Limb (tissue), 2 donors: Measurements from ENCODE around the gene PPM1H.

ENCODE experiments used
- DNase-seq, 2 donors: peaks; one replicate each; pipeline ENCODE4 v3.0.0-alpha.2; 2016; ENCODE audit errors: extremely low spot score in 2 of 2

The PPM1H gene

DNA sequence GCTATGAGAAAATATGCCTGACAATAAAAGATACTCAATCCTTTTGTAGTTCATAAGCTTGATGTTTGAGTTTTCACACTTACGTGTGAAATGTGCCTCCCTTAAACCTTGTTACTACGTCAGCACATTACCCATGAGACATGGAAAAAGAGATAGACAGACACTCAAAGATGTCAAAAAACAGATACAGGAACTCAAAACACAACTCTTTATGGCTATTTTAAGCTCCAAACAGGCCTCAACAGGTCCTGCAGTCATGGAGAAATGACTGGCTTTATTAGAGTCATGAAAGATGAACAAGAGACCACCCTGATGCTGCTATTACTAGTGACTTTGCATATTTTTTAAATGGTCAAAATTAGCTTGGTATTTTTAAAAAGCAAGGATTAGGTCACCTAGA, 283.8 kb downstream of the PPM1H start:
- DNase-seq: no peak

DNA sequence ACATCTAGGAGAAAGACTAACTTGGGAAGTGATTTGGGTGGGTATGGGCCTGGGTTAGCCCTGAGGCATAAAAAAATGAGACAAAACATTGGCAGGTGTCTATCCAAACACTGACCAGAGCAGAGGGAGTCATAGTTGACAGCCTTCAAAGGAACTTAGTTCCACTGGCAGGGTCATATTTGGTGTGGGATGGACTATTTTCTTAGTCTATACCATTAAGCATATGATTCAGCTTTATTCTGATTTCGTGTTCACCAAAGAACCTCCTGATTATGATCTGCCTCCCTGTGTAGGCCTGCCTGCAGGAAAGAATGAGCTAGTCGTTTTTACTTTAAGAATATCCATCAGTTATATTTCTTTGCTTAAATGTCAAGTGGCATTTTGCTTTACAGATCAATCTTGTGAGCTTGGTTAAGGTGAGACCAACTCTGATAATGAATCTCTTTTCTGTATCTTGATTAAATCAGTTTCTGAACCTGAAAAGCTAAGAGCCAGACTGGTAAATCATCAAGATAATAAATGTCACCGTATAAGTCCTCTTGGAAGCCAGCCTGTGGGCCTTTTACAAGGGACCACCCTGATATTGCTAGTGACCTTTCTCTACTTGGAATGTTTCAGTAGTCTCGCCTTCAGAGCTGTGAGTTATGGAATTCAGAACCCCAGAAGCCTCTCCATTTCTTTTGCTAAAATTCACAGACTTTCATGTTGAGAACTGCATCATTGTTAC, 285.4 kb downstream of the PPM1H start:
- DNase-seq: peak in 1 of 2 donors; percentile 7

DNA sequence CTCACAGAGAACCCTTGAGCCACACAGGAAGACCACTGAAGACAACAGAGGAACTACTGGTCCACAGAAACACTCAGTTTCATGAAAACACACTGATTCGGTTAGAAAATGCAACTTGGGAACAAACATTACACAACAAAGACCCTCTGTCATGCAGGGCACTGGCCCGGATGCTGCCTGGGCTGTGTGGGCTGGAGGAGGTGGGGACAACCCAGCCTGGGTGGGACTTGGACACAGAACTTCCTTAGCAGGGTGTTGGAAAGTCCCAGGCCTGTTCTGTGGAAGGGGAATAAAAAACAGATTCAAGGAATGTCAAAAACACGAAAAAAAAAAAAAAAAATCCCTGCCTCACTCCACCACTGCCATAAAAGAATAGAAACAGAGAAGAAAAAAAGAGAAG, 287.4 kb downstream of the PPM1H start:
- peak in 1 of 2 donors; percentile 23 for DNase-seq

DNA sequence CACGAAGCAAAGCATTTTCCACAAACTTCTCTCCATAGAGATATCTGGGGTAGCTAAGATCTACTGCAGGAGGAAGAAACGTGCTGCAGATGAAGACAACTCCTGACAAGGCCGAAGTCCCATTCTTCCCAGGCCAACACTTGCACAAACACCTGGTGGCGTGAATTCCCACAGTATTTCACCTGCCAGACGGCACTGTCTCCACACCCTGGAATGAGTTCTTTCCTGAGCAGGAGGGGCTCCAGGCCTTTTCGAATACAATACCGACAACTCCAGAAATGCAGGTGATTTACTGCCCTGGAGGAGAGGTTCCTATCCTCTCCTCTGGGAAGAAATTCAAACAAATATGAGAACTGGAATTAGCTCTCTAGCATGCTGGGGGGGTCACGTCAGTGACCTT, 288.4 kb downstream of the PPM1H start:
- peak in 1 of 2 donors; percentile 9 for DNase-seq

- DNase-seq: no peak
These were observed 291.5 kb downstream of the PPM1H start for GRCh38 chr12:62643486-62643885.

- DNase-seq: peak in 1 of 2 donors; percentile 5
These were observed 292.5 kb downstream of the PPM1H start for GRCh38 chr12:62642486-62642885.

DNA sequence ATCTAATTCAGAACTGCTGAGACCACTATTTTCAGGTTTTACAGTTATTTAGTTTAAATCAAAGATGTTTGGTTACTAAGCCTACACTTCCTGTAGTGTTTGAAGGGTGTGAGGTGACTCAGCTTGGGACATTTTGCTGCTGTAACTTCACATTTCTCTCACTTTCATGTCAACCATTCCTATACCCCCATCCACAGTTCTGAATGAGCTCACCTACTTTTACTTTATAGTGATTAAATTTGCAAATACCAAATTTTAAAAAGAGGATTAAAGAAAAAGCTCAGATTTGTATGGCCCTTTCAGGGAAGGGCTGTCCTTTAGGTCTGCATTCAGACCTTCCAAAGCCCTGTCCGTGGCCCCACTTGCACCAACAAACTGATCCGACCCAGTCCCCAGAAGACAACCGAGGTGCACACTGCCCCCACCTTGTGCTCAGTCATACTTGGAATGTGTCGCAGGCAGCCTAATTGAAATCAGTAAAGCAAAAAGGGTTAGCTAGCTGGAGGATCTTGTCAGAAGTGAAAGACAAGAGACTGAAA, 294.0 kb downstream of the PPM1H start:
- DNase-seq: peak in 1 of 2 donors; percentile 16

GRCh38 chr12:62637679-62638078, 297.3 kb downstream of the PPM1H start:
- DNase-seq: peak in 1 of 2 donors; percentile 15

DNA sequence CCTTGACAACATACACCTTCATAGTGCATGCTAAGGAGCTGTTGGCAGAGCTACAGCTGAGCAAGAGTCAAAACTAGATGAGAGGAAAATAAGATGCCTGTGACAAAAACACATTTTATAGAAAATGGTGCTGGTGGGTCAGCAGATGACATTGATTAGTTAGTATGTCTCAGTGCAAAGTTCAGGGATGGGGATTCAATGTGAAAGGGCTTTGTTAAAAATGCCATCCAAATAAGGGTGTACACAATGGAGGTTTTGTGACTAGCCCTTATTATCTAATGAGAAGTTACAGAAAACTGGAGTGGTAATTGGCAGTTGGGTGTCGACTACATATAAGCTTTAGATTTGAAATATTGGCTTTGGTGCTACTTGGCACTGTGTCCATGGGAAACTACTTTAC, 299.3 kb downstream of the PPM1H start:
- peak in 1 of 2 donors; percentile 3 for DNase-seq

DNA sequence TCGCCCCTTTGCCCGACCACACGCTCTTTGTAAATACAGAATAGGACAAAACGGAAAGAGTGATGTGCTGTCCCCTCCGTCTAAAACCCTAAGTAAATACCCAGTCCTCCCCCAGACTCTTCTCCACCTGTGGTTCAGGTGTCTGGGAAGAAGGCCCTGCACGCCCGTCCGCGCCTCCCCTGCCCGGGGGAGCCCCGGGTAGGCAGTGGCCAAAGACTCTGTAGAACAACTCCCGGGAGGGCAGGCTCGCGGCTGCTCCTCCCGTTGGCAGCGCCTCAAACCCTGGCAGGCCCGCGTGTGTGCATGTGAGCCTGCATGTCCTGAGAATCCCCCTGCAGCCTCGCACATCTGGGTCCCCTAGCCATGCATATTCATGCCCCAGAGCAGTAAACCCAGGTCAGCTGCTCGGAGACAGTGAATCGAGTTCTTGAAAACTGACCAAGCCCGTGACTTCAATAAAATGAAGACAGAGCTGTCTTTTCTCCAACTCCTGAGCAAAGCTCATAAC, 302.5 kb downstream of the PPM1H start:
- DNase-seq: peak; percentile 52 to 75

DNA sequence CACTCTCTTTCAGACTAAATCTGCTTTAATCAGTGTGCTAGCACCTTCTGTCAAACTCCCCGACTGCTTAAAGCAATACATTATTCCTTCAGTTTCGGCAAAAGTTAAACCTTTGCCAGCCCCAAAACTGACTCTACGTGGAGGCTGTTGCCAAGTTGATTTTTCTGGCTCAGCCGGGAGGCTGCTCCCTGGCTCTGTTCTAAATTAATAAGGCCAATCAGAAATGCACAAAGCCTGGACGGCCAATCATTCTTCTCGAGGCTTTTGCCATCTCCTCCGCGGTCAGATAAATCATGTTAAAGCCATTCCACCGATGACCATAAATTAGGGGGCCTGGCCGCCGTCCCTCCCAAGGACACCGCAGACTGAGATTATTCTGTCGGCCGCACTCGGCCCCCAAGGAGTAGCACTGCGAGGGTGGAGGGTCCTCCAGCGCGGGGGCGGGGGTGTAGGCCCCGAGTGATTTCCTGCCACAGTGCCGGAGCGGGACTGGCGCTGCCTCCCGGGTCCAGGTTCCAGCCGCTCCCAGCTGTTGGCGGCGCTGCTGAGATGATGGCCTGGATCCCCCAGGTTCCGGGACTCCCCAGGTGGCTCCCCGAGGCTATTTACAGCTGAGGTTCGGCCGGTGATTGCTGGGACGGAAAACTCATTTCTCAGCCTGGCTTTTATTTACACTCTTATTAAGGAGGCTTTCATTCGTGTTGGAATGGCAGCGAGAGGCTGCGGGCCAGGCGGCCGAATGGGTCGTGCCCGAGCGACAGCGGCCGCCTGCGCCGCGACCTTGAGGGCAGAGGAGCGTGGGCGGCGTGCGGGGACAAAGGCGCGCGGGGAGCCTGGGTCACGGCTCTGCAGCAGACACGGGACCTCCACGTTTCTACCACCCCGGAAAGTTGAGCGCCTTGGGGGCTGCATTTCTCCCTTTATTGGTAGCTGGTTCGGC, 303.2 kb downstream of the PPM1H start:
- DNase-seq: peak; percentile 79 to 81

GRCh38 chr12:62629971-62630739, 304.8 kb downstream of the PPM1H start:
- DNase-seq: peak in 1 of 2 donors; percentile 13

DNA sequence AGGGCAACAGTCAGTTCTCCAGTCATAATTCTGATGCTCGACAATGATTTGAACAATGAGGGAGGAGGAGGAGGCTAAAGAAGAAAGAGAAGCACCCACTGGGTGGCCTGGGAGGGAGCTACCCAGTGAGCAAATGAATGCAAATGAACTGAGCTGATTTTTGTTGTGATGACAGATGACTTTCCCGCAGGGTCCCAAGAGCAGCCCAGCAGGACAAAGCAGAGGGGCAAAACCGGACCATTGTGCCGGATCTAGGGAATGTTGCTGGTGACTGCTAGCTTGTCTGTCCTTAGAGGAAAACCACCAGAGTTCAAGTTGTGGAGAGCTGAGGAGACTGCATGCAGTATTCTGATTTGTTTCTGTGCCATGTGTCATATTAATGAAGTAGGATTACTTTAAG, 305.5 kb downstream of the PPM1H start:
- DNase-seq: peak in 1 of 2 donors; percentile 24

GRCh38 chr12:62627181-62627580, 307.8 kb downstream of the PPM1H start:
- DNase-seq: no peak

- no peak for DNase-seq
These were observed 309.7 kb downstream of the PPM1H start for GRCh38 chr12:62625228-62625627.

- DNase-seq: no peak
These were observed 312.8 kb downstream of the PPM1H start for GRCh38 chr12:62622177-62622576.

DNA sequence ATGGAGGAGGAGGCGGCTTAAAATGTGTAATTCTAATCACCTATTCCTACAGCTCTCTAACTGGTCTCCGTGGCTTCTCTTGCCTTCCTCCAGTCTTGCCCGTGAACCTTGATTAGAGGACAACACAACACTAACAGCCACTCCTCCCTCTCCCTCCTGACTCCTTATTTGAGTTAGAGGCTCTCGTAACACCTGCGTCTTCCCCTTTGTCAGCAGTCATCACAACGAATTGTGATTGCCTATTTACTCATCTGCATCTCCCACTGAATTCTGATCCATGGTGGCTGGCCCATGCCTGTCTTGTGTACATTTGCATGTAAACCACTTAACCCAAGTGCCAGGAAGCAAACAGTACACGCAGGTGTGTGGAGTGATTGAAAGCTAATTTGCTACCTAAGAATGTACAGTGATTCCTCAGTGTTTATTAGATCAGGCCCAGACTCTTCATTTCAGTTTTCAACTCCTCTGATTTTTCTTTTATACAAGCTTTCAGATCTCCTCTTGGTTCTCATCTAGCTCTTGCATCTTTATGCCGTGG, 313.8 kb downstream of the PPM1H start:
- no peak for DNase-seq

DNA sequence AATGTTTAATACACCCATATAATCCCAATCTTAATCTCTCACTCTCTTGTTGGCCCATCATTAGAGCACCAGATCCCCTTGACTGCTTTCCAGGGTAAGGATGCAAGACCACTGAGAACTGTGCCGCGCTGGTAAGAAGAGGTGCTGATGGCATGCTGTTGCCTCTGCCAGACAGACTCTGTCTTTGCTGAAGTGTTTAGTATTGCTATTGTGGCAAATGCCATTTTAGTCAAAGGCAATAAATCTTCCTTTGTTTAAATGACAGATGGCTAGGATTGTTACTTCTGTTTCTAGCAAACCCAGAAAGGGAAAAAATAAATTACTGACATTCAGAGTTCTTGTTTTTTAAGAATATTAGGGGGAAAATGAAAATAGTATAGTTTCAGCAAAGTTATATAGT, 316.0 kb downstream of the PPM1H start:
- DNase-seq: no peak

DNA sequence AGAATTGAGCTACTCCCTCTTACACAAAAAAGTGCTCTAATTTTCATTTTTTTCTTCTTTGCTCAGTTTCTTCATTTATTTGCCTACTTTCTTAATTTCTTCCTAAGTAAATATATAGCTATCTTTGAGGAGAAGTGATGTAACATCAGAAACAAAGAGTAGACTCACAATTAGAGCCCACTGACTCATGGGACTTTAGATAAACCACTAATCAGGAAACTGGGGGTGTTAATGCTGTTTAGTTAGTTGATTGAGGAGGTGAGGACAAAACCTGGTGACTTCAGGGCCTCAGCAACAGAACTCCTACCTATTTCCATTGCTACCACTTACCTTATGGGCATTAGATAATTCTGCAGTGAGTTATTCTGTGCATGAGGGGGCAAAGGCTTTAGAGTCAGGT, 316.6 kb downstream of the PPM1H start:
- no peak for DNase-seq

- no peak for DNase-seq
These were observed 321.9 kb downstream of the PPM1H start for GRCh38 chr12:62613081-62613480.

DNA sequence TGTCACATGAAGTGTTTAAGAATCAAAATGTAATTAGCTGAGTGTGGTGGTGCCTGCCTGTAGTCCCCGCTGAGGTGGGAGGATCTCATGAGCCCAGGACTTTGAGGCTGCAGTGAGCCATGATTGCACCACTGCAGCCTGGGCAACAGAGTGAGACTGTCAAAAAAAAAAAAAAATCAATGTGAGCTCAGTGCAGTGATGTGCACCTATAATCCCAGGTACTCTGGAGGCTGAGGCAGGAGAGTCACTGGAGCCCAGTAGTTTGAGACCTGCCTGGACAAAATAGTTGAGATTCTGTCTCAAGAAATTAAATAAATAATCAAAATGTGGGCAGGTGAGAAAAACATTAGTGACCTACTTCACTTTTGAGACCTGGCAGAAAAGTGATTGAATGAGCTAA, 328.3 kb downstream of the PPM1H start:
- DNase-seq: no peak
